Prostate gland (tissue), 2 donors: ENCODE measurements around the gene CHRD.

Source experiments
- CTCF ChIP-seq, 4 experiments: fragments of 200-600 bp in 2 of 4; fragments of 450-650 bp in 2 of 4; sonication (generic) in 2 of 4; IDR thresholded peaks; 1 replicate in 3 of 4; 2 replicates in 1 of 4; pipeline ENCODE4 v1.5.1; 2016 to 2019; ENCODE audit warnings: antibody characterized with exemption in 4 of 4, mild to moderate bottlenecking in 2 of 4, moderate library complexity in 2 of 4
- POLR2A ChIP-seq: fragments of 450-650 bp; IDR thresholded peaks from one replicate; pipeline ENCODE4 v1.6.1; 2016; ENCODE audit warnings: antibody characterized with exemption, mild to moderate bottlenecking
- POLR2AphosphoS5 ChIP-seq: sonication (generic); formaldehyde crosslinking; IDR thresholded peaks from one replicate; pipeline ENCODE4 v1.6.1; 2017; ENCODE audit warnings: antibody characterized with exemption

- no peak for TF ChIP-seq CTCF (IDR thresholded peaks at IDR 0.05)
- TF ChIP-seq POLR2AphosphoS5 = no peak
- no peak for TF ChIP-seq POLR2A
These were observed 9.0 kb downstream of the CHRD start for GRCh38 chr3:184388936-184389230.
